GM12875 (cell line): ENCODE measurements around the gene TIMP1.

Experiments used
- H3K4me3 ChIP-seq: one replicate; pipeline ENCODE4 v1.5.1; 2011; ENCODE audit warnings: low read depth, low read length, control low read depth
- CTCF ChIP-seq: IDR thresholded peaks from 2 replicates; pipeline ENCODE4 v1.5.1; 2011; ENCODE audit warnings: low read depth, mild to moderate bottlenecking, control low read depth, inconsistent platforms, low read length, moderate library complexity, borderline replicate concordance; ENCODE audit not compliant: insufficient read depth

Gene TIMP1

GRCh38 chrX:47560179-47560933, 21.9 kb upstream of the TIMP1 start:
- peak overlapping the region; percentile 61 for H3K4me3 ChIP-seq
- TF ChIP-seq CTCF: no peak

GRCh38 chrX:47560934-47561658, 21.1 kb upstream of the TIMP1 start, which contains the start of gene ARAF:
ARAF (plus strand) TSS chrX:47561205; CDS start chrX:47562968, 1,763 bp downstream.
- TF ChIP-seq CTCF: no peak
- H3K4me3 ChIP-seq: peak within 1 kb of the TSS; percentile 61

- no peak for TF ChIP-seq CTCF
- H3K4me3 ChIP-seq: peak overlapping the region; percentile 61
These were observed 20.5 kb upstream of the TIMP1 start for GRCh38 chrX:47561659-47562151.

GRCh38 chrX:47562615-47563243, 19.5 kb upstream of the TIMP1 start:
- peak; percentile 28; the same call in 1 of the 2 replicates for TF ChIP-seq CTCF
- H3K4me3 ChIP-seq: no peak overlapping the region

GRCh38 chrX:47563801-47564315, 18.4 kb upstream of the TIMP1 start:
- H3K4me3 ChIP-seq: no peak overlapping the region

More at GRCh38 chrX:47563801-47564315, 18.4 kb upstream of the TIMP1 start:
- TF ChIP-seq CTCF: no peak
